KMS-11 (cell line): ENCODE data around the gene B4GALT3.

Experiments
- H2AFZ ChIP-seq: fragments of 200-600 bp; sonication (generic); 2 replicates; pipeline ENCODE4 v1.6.1; 2016; ENCODE audit warnings: antibody characterized with exemption, mixed run types, low read depth
- H3K27ac ChIP-seq: fragments of 200-600 bp; sonication (generic); 2 replicates; pipeline ENCODE4 v1.6.1; 2016; ENCODE audit warnings: mild to moderate bottlenecking, mixed run types
- H3K27me3 ChIP-seq: fragments of 200-600 bp; sonication (generic); 2 replicates; pipeline ENCODE4 v1.6.1; 2017; ENCODE audit warnings: mild to moderate bottlenecking, low read depth, mixed run types, moderate library complexity; ENCODE audit not compliant: insufficient read depth
- H3K36me3 ChIP-seq: fragments of 200-600 bp; sonication (generic); 2 replicates; pipeline ENCODE4 v1.6.1; 2017; ENCODE audit warnings: mild to moderate bottlenecking, mixed run types; ENCODE audit not compliant: insufficient read depth
- H3K4me1 ChIP-seq: fragments of 200-600 bp; sonication (generic); 2 replicates; pipeline ENCODE4 v1.6.1; 2016; ENCODE audit warnings: mild to moderate bottlenecking, low read depth, mixed run types; ENCODE audit not compliant: poor library complexity, severe bottlenecking
- H3K4me2 ChIP-seq: fragments of 200-600 bp; sonication (generic); 2 replicates; pipeline ENCODE4 v1.7.0; 2016; ENCODE audit warnings: mild to moderate bottlenecking, mixed run types
- H3K4me3 ChIP-seq: fragments of 200-600 bp; sonication (generic); IDR thresholded peaks from 2 replicates; pipeline ENCODE4 v1.6.1; 2017; ENCODE audit warnings: low read depth, low read length, mixed read lengths; ENCODE audit not compliant: insufficient read depth
- H3K79me2 ChIP-seq: fragments of 200-600 bp; sonication (generic); 2 replicates; pipeline ENCODE4 v1.6.1; 2016; ENCODE audit warnings: low read depth, mixed run types; ENCODE audit not compliant: insufficient read depth
- H3K9ac ChIP-seq: fragments of 200-600 bp; sonication (generic); 2 replicates; pipeline ENCODE4 v1.6.1; 2016; ENCODE audit warnings: mild to moderate bottlenecking, mixed run types
- H4K20me1 ChIP-seq: fragments of 200-600 bp; sonication (generic); 2 replicates; pipeline ENCODE4 v1.6.1; 2016; ENCODE audit warnings: mild to moderate bottlenecking, mixed run types; ENCODE audit not compliant: insufficient read depth
- TF ChIP-seq, protein P1 (sequence below): fragments of 200-600 bp; sonication (generic); conservative IDR thresholded peaks from 2 replicates; pipeline ENCODE4 v1.6.1; 2017; ENCODE audit warnings: low read depth, mild to moderate bottlenecking, antibody characterized with exemption, low read length, moderate library complexity, mixed read lengths

The B4GALT3 gene

DNA sequence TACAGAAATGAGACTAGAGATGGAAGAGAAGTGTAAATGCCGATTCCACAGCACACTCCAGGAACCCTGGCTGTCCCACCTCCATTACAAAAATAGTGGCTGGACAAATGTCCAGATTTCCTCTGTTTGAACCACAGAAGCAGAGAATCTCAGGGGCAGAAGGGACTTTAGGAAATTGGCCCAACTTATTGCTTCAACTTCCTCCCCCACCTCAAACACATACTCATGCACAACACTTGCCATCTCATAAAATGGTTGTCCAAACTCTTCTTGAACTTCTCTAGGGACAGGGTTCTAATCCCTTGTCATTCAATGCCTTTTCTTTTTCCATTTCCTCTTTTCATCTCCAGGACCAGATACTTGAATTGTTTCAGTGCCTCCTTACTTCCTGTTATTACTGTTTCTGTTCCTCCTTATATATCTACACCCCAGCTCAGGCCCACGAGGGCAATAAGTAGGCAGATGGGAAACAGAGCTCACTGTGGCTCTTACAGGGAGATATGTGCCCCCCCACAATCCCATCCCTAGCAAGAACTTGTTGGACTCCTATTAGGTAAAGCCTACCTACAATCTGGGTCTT lies 8.5 kb upstream of the B4GALT3 start:
- peaks cover 66% of the 10 kb centered on the region for H3K4me1 ChIP-seq
- TF ChIP-seq, protein P1, sequence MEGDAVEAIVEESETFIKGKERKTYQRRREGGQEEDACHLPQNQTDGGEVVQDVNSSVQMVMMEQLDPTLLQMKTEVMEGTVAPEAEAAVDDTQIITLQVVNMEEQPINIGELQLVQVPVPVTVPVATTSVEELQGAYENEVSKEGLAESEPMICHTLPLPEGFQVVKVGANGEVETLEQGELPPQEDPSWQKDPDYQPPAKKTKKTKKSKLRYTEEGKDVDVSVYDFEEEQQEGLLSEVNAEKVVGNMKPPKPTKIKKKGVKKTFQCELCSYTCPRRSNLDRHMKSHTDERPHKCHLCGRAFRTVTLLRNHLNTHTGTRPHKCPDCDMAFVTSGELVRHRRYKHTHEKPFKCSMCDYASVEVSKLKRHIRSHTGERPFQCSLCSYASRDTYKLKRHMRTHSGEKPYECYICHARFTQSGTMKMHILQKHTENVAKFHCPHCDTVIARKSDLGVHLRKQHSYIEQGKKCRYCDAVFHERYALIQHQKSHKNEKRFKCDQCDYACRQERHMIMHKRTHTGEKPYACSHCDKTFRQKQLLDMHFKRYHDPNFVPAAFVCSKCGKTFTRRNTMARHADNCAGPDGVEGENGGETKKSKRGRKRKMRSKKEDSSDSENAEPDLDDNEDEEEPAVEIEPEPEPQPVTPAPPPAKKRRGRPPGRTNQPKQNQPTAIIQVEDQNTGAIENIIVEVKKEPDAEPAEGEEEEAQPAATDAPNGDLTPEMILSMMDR, result no peak
- H3K9ac ChIP-seq, result peak overlapping the region; percentile 5; the same call in 1 of the 2 replicates
- H4K20me1 ChIP-seq, result no peaks in the 10 kb centered on the region
- H3K4me2 ChIP-seq, result peak overlapping the region; percentile 59
- peak overlapping the region; percentile 72 for H2AFZ ChIP-seq
- no peaks in the 10 kb centered on the region for H3K36me3 ChIP-seq
- no peaks in the 10 kb centered on the region for H3K27me3 ChIP-seq
- H3K27ac ChIP-seq, result peak overlapping the region; percentile 62
- H3K79me2 ChIP-seq, result no peaks in the 10 kb centered on the region
- H3K4me3 ChIP-seq, result peak overlapping the region; percentile 72

DNA sequence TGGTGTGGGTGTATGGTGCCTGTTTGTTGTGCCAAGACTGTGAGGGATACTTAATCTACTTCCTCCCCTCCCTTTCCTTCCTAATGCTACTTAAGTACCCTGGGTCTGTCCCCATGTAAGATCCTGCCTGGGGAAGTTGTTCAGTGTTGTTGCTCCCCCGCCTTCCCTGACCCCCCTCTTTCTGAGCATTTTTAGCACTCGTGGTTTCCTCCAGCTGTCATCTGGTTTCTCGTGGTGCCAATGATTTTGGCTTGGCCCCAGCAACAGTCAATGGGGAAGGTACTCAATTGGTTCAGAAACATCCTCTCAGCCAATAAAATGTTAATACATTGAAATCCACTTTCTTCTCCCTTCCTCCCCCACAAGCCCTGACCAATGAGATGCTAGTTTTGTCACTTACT lies 8.0 kb upstream of the B4GALT3 start:
- peak overlapping the region; percentile 72 for H3K4me3 ChIP-seq
- H3K9ac ChIP-seq, result peak overlapping the region; percentile 5; the same call in 1 of the 2 replicates
- H2AFZ ChIP-seq, result peak overlapping the region; percentile 72
- no peaks in the 10 kb centered on the region for H3K36me3 ChIP-seq
- H3K27ac ChIP-seq, result peak overlapping the region; percentile 62
- peak overlapping the region; percentile 59 for H3K4me2 ChIP-seq
- TF ChIP-seq, protein P1, result no peak
- H3K4me1 ChIP-seq, result peaks cover 71% of the 10 kb centered on the region
- no peaks in the 10 kb centered on the region for H4K20me1 ChIP-seq
- no peaks in the 10 kb centered on the region for H3K27me3 ChIP-seq
- H3K79me2 ChIP-seq, result no peaks in the 10 kb centered on the region

DNA sequence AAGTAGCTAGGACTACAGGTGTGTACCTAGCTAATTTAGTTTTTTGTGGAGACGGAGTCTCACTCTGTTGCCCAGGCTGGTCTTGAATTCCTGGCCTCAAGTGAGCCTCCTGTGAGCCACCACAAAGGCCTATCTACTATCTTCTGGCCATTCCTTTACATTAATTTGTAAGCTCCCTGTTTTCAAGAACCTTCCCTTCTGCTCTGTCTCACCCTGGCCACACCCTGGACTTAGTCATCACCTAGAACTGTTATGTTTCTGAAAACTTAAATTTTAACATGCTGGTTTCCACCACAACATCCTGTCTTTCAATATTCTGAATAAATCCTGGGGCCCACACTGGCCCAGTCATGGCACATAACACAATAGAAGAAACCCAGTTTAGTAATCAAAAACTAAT lies 4.9 kb upstream of the B4GALT3 start:
- peak overlapping the region; percentile 39 for H3K27ac ChIP-seq

DNA sequence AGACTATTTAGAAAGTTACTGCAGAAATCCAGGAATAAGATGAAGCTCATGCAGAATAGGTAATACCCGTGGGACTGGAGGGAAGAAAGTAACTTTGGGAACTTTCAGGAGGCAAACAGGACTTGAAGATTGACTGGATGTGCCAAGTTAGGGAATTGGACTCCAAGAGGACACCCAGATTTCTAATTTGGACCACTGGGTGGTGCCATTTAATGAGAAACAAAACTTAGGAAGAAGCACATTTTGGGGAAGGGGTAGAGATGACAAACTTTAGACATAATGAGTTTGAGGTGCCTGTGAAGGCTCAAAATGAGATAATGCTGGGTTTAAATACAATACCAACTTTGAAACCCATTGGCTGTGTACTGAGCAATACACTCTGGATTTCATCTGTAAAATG lies 3.3 kb upstream of the B4GALT3 start:
- H2AFZ ChIP-seq, result peak overlapping the region; percentile 1; the same call in 1 of the 2 replicates
- TF ChIP-seq, protein P1, result peak; percentile 73
- H3K27ac ChIP-seq, result 0 out of 2 replicates have a peak overlapping the region, but pooled peaks have one; percentile 1
- H3K36me3 ChIP-seq, result no peaks in the 10 kb centered on the region; the same call in 1 of the 2 replicates
- H3K4me2 ChIP-seq, result 0 out of 2 replicates have a peak overlapping the region, but pooled peaks have one; percentile 2
- no peaks in the 10 kb centered on the region for H4K20me1 ChIP-seq
- H3K79me2 ChIP-seq, result peaks cover 16% of the 10 kb centered on the region
- H3K4me3 ChIP-seq, result no peak overlapping the region
- no peak overlapping the region for H3K9ac ChIP-seq
- H3K27me3 ChIP-seq, result no peaks in the 10 kb centered on the region
- peaks cover 74% of the 10 kb centered on the region for H3K4me1 ChIP-seq

More for the DNA sequence above, 4.9 kb upstream of the B4GALT3 start:
- H3K79me2 ChIP-seq, result peaks cover under 1% of the 10 kb centered on the region; the same call in 1 of the 2 replicates
- H3K9ac ChIP-seq, result peak overlapping the region; percentile 1; the same call in 1 of the 2 replicates
- H3K4me3 ChIP-seq, result peak overlapping the region; percentile 86
- H3K4me1 ChIP-seq, result peaks cover 81% of the 10 kb centered on the region
- H4K20me1 ChIP-seq, result no peaks in the 10 kb centered on the region
- peak overlapping the region; percentile 47 for H3K4me2 ChIP-seq
- no peaks in the 10 kb centered on the region for H3K36me3 ChIP-seq
- H2AFZ ChIP-seq, result peak overlapping the region; percentile 40
- H3K27me3 ChIP-seq, result no peaks in the 10 kb centered on the region
- TF ChIP-seq, protein P1, result no peak
